OCI-M2 (cell line): ENCODE measurements around the gene LYZL1.
"Not testable (repeated sequence)": the region's sequence is repeated elsewhere in the genome, so short reads cannot be mapped to it uniquely, and the experiment has no call there.

Source experiments
- DNase-seq: peaks from one replicate; lab custom pipeline; 2025; ENCODE audit not compliant: unreplicated experiment; lab: John Stamatoyannopoulos, UW

The LYZL1 gene

GRCh38 chr10:29304995-29305335 is 16.1 kb downstream of the LYZL1 start:
- DNase-seq = no peak

GRCh38 chr10:29306688-29307087 is 17.8 kb downstream of the LYZL1 start:
- no peak for DNase-seq

GRCh38 chr10:29308142-29308541 is 19.3 kb downstream of the LYZL1 start:
- not testable (repeated sequence) for DNase-seq

- DNase-seq = no peak
Measured at GRCh38 chr10:29309465-29309864, 20.6 kb downstream of the LYZL1 start.

DNA sequence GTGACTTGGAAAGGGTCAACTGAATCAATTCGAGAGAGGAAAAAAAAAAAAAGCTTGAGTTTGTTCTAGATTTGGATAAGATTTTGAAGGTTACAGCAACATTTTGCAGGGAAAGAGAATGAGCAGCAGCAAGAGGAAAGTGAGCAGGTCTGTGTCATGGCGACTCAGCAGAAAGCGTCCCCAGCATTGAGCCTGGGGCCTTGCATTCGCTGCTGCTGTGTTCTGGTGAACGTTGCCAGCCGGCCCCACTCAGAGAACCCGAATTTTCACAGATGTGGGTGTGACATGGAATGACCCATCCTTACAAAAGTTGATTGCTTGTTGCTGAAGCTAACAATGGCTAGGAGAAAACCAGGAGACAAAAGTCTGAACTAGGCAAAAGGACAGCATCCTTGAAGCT is 21.6 kb downstream of the LYZL1 start:
- DNase-seq = not testable (repeated sequence)

DNA sequence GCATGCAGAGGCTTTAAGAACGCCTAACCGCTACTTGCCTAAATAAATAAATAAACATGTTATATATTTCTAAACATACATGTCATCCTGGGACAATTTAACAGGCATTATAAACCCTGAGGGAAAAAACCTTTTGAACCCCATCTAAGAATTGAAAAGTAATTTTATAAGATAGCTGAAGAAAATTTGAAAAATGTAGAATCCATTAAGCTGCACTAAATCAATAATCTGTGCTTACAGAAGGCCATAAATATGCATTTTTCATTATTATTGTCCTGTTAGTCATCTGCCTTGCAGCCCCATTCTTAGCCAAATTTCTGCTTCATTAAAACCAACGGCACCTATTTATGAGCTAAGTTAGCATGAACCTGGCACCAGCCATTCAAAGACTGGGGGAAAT is 24.2 kb downstream of the LYZL1 start:
- no peak for DNase-seq

- DNase-seq = no peak
Measured at GRCh38 chr10:29314726-29315125, 25.9 kb downstream of the LYZL1 start.

DNA sequence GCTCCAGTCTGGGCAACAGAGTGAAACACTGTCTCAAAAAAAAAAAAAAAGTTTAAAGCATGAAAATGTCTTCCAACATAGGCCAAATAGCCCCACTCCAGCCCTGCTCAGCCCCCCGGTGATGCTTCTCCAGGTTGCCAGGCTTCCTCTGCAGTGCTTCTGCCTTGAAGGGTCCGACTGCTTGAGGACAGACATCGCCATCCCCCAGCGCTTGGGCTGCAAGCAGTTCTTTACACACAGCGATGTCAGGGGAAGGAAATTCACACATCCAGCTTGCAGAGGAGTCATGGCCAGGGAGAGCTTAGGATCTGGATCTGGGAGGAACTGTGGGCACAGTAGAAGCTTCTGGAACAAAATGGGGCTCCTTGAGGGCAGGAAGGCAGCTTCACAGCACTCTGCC is 26.9 kb downstream of the LYZL1 start:
- no peak for DNase-seq

GRCh38 chr10:29316308-29317026 is 27.6 kb downstream of the LYZL1 start:
- DNase-seq = no peak

DNA sequence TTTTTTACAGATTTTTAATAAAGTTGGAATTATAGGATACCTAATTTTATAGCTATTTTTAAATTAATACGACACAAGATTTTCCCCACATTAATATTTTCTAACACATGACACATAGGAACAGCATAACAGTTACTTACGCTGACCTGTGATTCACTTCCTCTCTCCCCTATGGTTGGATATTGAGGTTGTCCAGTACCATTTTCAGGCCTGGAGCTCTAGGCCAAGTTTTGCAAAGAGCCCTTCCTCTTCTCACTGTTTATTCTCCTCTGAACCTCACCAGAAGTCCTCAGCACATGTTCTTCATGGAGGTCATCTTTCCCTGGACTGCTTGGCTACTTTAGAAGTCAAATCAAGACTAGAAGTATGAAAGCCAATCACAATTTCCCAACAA is 28.2 kb downstream of the LYZL1 start:
- DNase-seq = no peak

- DNase-seq = no peak
Measured at GRCh38 chr10:29317423-29318021, 28.7 kb downstream of the LYZL1 start.

- not testable (repeated sequence) for DNase-seq
Measured at GRCh38 chr10:29318141-29319071, 29.5 kb downstream of the LYZL1 start.

- no peak for DNase-seq
Measured at GRCh38 chr10:29319205-29319781, 30.4 kb downstream of the LYZL1 start.

- not testable (repeated sequence) for DNase-seq
Measured at GRCh38 chr10:29320680-29321121, 31.8 kb downstream of the LYZL1 start.

GRCh38 chr10:29321656-29322055 is 32.8 kb downstream of the LYZL1 start:
- DNase-seq = no peak

DNA sequence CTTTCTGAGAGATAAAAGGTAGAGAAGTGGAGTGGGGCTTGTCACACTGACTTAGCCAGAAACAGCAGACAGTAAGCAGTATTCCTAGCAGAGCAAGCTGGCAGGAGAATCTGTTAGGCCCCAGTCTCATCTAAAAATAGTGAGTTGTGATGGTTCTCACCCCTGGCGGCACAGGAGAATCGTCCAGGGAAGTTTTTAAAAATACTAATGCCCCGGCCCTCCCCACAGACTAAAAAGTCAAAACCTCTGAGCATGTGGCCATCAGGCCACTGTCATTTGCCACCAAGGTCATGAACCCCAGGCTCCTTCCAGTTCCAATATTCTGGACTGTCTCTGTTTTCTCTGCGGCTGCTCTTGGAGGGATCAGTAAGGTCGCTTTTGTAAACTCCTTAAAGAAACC is 34.0 kb downstream of the LYZL1 start:
- DNase-seq = no peak

GRCh38 chr10:29323367-29323766 is 34.5 kb downstream of the LYZL1 start:
- no peak for DNase-seq

DNA sequence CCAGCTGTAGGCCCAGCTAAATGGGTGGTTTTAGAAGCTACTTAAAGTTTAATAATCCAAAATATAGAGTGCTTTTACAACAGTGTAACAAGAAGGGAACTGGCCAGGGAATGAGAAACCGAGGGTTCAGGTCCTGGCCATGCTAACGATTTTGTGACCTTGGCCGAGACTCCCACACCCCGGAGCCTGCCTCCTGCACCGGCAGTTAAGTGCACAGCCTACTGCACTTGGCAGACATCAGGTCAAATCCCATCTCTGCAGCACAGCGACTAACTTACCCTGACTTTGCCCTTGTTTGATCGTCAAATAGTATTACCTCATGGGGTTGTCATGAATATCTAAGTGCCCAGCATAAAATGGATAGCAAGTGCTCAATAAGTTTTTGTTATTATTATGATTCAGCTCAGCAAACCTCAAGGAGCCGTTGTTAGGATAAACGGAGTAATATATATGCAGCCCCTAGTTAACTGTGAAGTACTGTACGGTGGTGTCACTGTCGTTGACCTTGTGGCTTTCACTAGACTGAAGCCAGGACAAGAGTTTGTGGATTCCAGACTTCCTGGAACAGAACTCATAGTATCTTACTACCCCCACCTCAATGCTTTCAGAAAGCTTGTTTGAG is 35.5 kb downstream of the LYZL1 start:
- DNase-seq = no peak

DNA sequence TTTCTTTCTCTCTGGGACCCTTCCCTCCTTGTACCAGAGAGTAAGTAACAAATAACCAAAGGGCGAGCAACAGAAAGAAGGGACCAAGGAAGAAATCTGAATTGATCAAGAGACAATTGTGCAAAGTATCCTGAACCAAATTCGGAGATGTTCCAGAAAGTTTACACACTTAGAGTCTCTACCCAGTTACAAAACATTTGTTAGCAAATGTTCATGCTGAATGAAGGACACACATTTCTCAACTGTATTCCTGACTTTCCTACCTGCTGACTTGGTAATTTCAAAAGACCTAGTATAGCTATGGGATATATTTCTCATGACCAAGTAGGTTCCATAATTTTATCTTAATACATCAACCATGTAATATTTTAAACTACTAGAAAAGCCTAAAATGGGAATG is 37.4 kb downstream of the LYZL1 start:
- DNase-seq = no peak

- no peak for DNase-seq
Measured at GRCh38 chr10:29326886-29327745, 38.2 kb downstream of the LYZL1 start.
